CD14-positive monocyte (primary cell): ENCODE data around the gene SNCAIP. TPM values are rescaled to one million over a fixed set of nuclear protein-coding genes. Genes with fewer than 3 reads are reported as not detected.

ENCODE experiments used
- DNase-seq, 3 donors: peaks; one replicate each; pipeline ENCODE4 v3.0.0-alpha.2; 2011 to 2022
- H2AFZ ChIP-seq: 2 replicates; pipeline ENCODE4 v1.6.0; 2012; ENCODE audit warnings: mild to moderate bottlenecking, low read depth, low read length, inconsistent platforms; ENCODE audit not compliant: insufficient read depth, poor library complexity, severe bottlenecking
- H3K27ac ChIP-seq, 2 donors: 1 replicate in 1 of 2; 2 replicates in 1 of 2; pipeline ENCODE4 v1.5.1; 2012 to 2013; ENCODE audit warnings: low read length in 2 of 2, control low read depth in 1 of 2, inconsistent platforms in 1 of 2, low read depth in 1 of 2, mild to moderate bottlenecking in 1 of 2
- H3K27me3 ChIP-seq, 2 donors: one replicate each; pipeline versions ENCODE4 v1.6.0 to v1.6.1; 2011 to 2013; ENCODE audit warnings: low read length in 2 of 2; ENCODE audit not compliant: control insufficient read depth in 2 of 2, insufficient read depth in 2 of 2
- H3K36me3 ChIP-seq, 2 donors: replicated peaks in 1 of 2; 1 replicate in 1 of 2; 2 replicates in 1 of 2; pipeline versions ENCODE4 v1.5.1 to v1.6.1; 2012 to 2013; ENCODE audit warnings: low read length in 2 of 2, control low read depth in 1 of 2, inconsistent platforms in 1 of 2, mild to moderate bottlenecking in 1 of 2; ENCODE audit not compliant: insufficient read depth in 2 of 2, control insufficient read depth in 1 of 2
- H3K4me1 ChIP-seq, 2 donors: 1 replicate in 1 of 2; 2 replicates in 1 of 2; pipeline versions ENCODE4 v1.5.1 to v1.6.1; 2012 to 2013; ENCODE audit warnings: low read length in 2 of 2, control low read depth in 1 of 2, inconsistent platforms in 1 of 2, mild to moderate bottlenecking in 1 of 2, moderate library complexity in 1 of 2; ENCODE audit not compliant: insufficient read depth in 2 of 2, control insufficient read depth in 1 of 2
- H3K4me2 ChIP-seq: replicated peaks from 2 replicates; pipeline ENCODE3; 2012; ENCODE audit warnings: low read length, moderate library complexity, mild to moderate bottlenecking; ENCODE audit not compliant: poor library complexity, severe bottlenecking; ENCODE audit errors: extremely low read depth
- H3K4me3 ChIP-seq, 3 experiments: fragments of 200-600 bp in 1 of 3; sonication (generic) in 1 of 3; replicated peaks in 1 of 3; 1 replicate in 2 of 3; 2 replicates in 1 of 3; pipeline ENCODE4 v1.5.1; 2011 to 2013; ENCODE audit warnings: low read length in 3 of 3, mild to moderate bottlenecking in 3 of 3, control low read depth in 2 of 3, low read depth in 2 of 3, inconsistent platforms in 1 of 3, moderate library complexity in 1 of 3
- H3K79me2 ChIP-seq: 2 replicates; pipeline ENCODE4 v1.6.0; 2012; ENCODE audit warnings: mild to moderate bottlenecking, control low read depth, inconsistent platforms, low read length, moderate library complexity; ENCODE audit not compliant: insufficient read depth
- H3K9ac ChIP-seq: 2 replicates; pipeline ENCODE4 v1.6.0; 2017; ENCODE audit warnings: low read length, mild to moderate bottlenecking; ENCODE audit not compliant: insufficient read depth, poor library complexity, severe bottlenecking
- H3K9me3 ChIP-seq, 2 donors: replicated peaks in 1 of 2; 1 replicate in 1 of 2; 2 replicates in 1 of 2; pipeline versions ENCODE4 v1.5.1 to v1.6.1; 2012 to 2013; ENCODE audit warnings: low read length in 2 of 2, control low read depth in 1 of 2; ENCODE audit not compliant: control insufficient read depth in 1 of 2, insufficient read depth in 1 of 2
- H4K20me1 ChIP-seq: 2 replicates; pipeline ENCODE4 v1.6.0; 2012; ENCODE audit warnings: mild to moderate bottlenecking, low read length, control low read depth, moderate library complexity; ENCODE audit not compliant: insufficient read depth
- H3K27ac Mint-ChIP-seq, 7 donors: one replicate each; pipeline ENCODE4 v1.8.0; 2020; ENCODE audit warnings: mild to moderate bottlenecking in 7 of 7, mixed read lengths in 7 of 7, moderate library complexity in 6 of 7, inconsistent platforms in 2 of 7
- H3K27me3 Mint-ChIP-seq, 3 donors: one replicate each; pipeline ENCODE4 v1.8.0; 2021 to 2022; ENCODE audit warnings: low read depth in 3 of 3, mild to moderate bottlenecking in 3 of 3, mixed read lengths in 3 of 3, moderate library complexity in 3 of 3, inconsistent platforms in 1 of 3
- H3K36me3 Mint-ChIP-seq, 2 donors: one replicate each; pipeline ENCODE4 v1.8.0; 2020; ENCODE audit warnings: mixed read lengths in 2 of 2, inconsistent platforms in 1 of 2, mild to moderate bottlenecking in 1 of 2
- H3K4me1 Mint-ChIP-seq: one replicate; pipeline ENCODE4 v1.8.0; 2020; ENCODE audit warnings: mild to moderate bottlenecking, mixed read lengths
- H3K4me3 Mint-ChIP-seq, 2 donors: one replicate each; pipeline ENCODE4 v1.8.0; 2020; ENCODE audit warnings: mild to moderate bottlenecking in 2 of 2, mixed read lengths in 2 of 2, moderate library complexity in 1 of 2
- H3K9me3 Mint-ChIP-seq, 7 donors: one replicate each; pipeline ENCODE4 v1.8.0; 2020 to 2022; ENCODE audit warnings: mixed read lengths in 7 of 7, mild to moderate bottlenecking in 6 of 7, moderate library complexity in 6 of 7, inconsistent platforms in 2 of 7
- CTCF ChIP-seq: fragments of 200-600 bp; IDR thresholded peaks from one replicate; pipeline ENCODE4 v1.8.0; 2022; ENCODE audit warnings: antibody characterized with exemption, mild to moderate bottlenecking
- WGBS: methylation state at CpG from one replicate; pipeline ENCODE4 v1.1.5; 2013; ENCODE audit warnings: missing lambda C conversion rate; ENCODE audit not compliant: insufficient coverage; 5-methylcytosine and 5-hydroxymethylcytosine counted together
- intact Hi-C, 2 donors: fragments of 100-400 bp; cut with micrococcal nuclease; formaldehyde crosslinking; loops; one replicate each; pipeline versions ENCODE4 v1.15.0 to v1.15.1; 2023
- polyA plus RNA-seq, 3 donors: library from polyadenylated mRNA; depleted of rRNA in 1 of 3; unstranded in 2 of 3; stranded (reverse) in 1 of 3; fragments of 300-500 nt in 2 of 3; fragments of >200 nt in 1 of 3; fragmentation: Illumina TruSeq in 2 of 3; gene quantifications; 1 replicate in 2 of 3; 2 replicates in 1 of 3; pipeline ENCODE4 v1.2.3, GENCODE V29; 2012 to 2021

The SNCAIP gene
- polyA plus RNA-seq, 3 donors, result not detected

- Histone ChIP-seq H3K9me3 (no peaks in the 10 kb centered on the region), H3K9ac (no peak overlapping the region), H3K27me3 (no peaks in the 10 kb centered on the region), H3K4me1 (no peaks in the 10 kb centered on the region), H2AFZ (no peak overlapping the region), H4K20me1 (no peaks in the 10 kb centered on the region), H3K36me3 (no peaks in the 10 kb centered on the region), H3K79me2 (no peaks in the 10 kb centered on the region), H3K27ac (no peak overlapping the region), H3K4me2 (no peak overlapping the region), H3K4me3 (no peak overlapping the region)
- Mint-ChIP-seq H3K9me3 (peaks cover 0 to 2% (median 0%) of the 10 kb centered on the region in 7 donors), H3K4me3 (no peak overlapping the region), H3K27me3 (peaks cover 2 to 4% (median 3%) of the 10 kb centered on the region in 3 donors), H3K27ac (no peak overlapping the region), H3K36me3 (no peaks in the 10 kb centered on the region), H3K4me1 (no peaks in the 10 kb centered on the region)
- TF ChIP-seq CTCF, result no peak
- intact Hi-C loops, result no loop called here
- WGBS, result 100% methylated on average over 1 of the region's 2 CpGs
- no peak for DNase-seq
These were observed 109.5 kb downstream of the SNCAIP start for GRCh38 chr5:122421374-122422079.

GRCh38 chr5:122423221-122423620, 111.2 kb downstream of the SNCAIP start:
- H3K79me2 ChIP-seq, result no peaks in the 10 kb centered on the region
- no peak for TF ChIP-seq CTCF
- H3K9me3 ChIP-seq, result no peaks in the 10 kb centered on the region
- H3K4me1 ChIP-seq, result no peaks in the 10 kb centered on the region
- Mint-ChIP-seq H3K27me3 (peaks cover 2 to 4% (median 3%) of the 10 kb centered on the region in 3 donors), H3K4me1 (no peaks in the 10 kb centered on the region), H3K27ac (no peak overlapping the region), H3K9me3 (peaks cover 0 to 2% (median 0%) of the 10 kb centered on the region in 7 donors), H3K36me3 (no peaks in the 10 kb centered on the region), H3K4me3 (no peak overlapping the region)
- intact Hi-C loops, result no loop called here
- H3K4me2 ChIP-seq, result no peak overlapping the region
- no peaks in the 10 kb centered on the region for H3K27me3 ChIP-seq
- H4K20me1 ChIP-seq, result no peaks in the 10 kb centered on the region
- no peaks in the 10 kb centered on the region for H3K36me3 ChIP-seq
- no peak overlapping the region for H3K9ac ChIP-seq
- DNase-seq, result no peak
- no peak overlapping the region for H2AFZ ChIP-seq
- 79% methylated on average over 4 of the region's 4 CpGs for WGBS
- no peak overlapping the region for H3K27ac ChIP-seq
- H3K4me3 ChIP-seq, result no peak overlapping the region
